Measurements from ENCODE around the gene DR1.
A peak's percentile ranks its signal among the peaks of the same experiment; 100 is the strongest.
"Not testable (repeated sequence)": the region's sequence is repeated elsewhere in the genome, so short reads cannot be mapped to it uniquely, and the experiment has no call there.

DR1 gene

DNA sequence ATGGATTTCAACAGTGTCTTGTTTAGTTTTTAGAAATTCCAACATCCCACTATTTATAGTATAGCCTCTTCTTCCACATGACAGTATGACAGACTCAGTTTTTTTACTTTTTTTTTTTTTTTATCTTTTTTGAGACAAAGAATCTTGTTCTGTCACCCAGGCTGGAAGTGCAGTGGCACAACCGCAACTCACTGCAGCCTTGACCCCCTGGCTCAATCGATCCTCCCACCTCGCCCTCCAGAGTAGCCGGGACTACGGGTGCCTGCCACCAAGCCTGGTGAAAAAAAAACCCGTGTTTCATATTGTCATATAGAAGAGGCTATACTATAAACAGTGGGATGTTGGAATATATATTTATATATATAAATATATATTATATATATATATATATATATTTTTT, 1.2 kb upstream of the DR1 start:
- no peak for DNase-seq

DNA sequence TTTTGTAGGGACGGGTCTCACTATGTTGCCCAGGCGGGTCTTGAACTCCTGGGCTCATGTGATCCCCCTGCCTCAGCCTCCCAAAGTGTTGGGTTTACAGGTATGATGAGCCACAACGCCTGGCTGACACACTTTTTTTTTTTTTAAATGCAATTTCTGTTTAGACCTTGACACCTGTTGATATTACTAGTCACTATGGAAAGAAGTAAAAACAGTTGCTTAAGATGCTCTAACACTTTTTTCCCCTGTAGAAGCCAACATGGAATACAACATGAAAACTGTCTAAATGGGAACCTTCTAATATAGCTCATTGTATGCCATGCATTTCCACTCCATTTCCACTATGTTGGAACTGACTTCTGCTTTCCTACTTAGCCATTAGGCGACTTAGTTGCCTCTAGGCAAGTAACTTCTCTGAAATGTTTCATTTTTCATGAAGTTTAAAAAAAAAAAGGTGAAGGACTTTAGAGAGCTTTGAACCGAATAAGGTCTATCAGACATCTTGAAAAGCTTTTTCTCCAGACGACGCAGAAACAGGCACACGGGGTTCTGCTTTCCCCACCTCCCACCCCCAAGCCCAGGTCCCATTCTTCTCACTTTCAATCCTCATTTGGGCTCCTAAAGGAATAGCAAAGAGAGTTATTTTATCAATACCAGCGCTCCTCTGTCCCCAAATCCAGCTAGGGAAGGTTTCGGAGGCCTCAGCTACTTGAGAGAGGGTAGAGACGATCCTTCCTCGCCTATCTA, 648 bp upstream of the DR1 start:
- DNase-seq: no peak

GRCh38 chr1:93346421-93346993, 800 bp downstream of the DR1 start:
- peak; percentile 32 for DNase-seq

DNA sequence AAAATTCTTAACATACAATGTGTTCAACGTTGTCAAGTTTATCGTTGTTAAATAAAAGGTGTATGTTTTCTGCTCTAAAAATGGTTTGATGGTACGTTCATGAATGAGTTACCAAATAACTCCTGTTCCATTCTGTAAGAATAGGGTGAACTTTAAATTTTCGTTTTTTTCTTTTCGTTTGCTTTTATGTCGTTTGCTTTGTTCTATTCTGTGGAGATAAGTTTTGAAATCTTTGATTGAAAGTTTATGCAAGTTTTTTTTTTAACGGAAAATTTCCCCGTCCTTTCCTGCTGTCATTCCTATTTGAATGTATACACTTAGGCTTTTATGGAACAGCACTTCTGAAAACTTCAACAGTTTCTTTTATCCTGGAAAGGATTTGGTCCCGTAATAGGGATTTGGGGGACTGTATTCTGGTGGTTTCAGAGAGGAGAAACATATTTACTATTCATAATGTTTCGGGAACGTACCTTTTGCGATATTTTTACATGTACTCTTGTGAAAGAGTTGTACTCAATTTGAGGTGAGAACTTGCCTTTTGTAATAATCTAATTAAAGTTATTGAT, 1.7 kb downstream of the DR1 start:
- DNase-seq: no peak

DNA sequence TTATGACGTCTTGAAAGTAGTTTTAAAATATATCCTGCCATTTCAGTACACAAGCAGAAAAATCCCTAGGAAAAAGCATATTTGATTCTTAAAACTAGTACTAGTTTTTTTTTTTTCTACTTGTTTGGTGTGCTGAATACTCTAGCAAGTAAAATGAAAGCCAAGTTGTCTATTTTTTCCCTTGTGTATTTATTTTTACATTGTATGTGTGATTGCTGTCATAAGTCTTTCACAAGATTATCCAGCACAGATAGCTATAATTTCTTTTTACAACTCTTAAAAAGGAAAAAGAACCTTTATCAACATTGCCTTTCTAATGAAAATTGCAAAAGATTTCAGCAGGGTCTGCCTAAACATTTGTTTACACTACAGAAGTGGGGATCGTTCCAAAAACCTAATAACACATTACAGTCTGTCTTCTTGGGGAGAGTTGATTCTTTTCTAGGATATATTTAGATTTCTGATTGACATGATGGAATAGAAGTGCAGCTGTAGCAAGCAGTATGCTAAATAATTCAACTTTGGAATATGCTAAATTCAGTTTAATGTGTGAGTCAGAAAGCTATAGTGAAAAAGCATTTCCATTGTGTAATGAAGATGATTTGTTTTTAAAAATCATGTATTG, 2.5 kb downstream of the DR1 start:
- DNase-seq: no peak

DNA sequence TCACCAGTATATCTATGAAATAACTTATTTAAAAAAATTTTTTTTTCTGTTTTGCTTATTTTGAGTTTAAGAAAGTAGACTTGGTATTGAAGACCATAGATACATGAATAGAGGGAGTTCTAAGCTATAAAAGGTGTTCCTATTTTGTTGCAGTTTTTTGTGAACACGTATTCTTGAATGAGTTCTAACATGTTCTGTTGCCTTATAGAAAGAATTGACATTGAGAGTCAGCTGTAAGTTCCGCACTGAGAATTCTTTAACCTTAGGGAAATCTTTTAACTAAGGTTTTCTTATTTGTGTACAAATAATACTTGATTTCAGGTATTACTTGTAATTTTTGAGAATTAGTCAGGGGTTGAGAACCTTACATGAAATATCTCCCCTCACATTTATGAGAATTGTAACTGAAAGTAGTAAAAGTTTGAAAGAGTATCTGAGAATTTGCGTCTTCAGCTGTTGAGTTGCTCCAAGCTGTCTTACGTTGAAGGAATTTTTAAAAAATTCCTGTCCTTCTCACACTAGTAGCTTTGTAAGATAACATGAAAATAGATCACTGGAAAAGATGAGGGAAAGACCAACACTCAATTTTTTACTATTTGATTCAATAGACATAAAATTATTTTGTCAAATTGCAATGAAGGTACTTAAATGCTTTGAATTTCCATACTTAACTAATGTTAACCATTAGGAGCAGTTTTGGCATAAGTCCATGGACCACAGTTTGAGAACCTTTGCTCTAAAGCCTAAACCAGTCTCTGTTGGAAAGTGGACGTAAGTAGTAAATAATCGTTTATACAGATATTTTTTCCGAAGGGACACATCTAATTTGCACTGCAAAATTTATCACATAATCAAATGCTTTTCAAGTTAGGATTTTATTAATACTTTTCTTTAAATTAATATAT, 3.8 kb downstream of the DR1 start:
- DNase-seq: no peak

- DNase-seq: no peak
Measured at GRCh38 chr1:93350322-93350721, 4.6 kb downstream of the DR1 start.

- no peak for DNase-seq
Measured at GRCh38 chr1:93350875-93351274, 5.2 kb downstream of the DR1 start.

- DNase-seq: not testable (repeated sequence)
Measured at GRCh38 chr1:93351346-93351745, 5.6 kb downstream of the DR1 start.

GRCh38 chr1:93352376-93352775, 6.7 kb downstream of the DR1 start:
- no peak for DNase-seq

DNA sequence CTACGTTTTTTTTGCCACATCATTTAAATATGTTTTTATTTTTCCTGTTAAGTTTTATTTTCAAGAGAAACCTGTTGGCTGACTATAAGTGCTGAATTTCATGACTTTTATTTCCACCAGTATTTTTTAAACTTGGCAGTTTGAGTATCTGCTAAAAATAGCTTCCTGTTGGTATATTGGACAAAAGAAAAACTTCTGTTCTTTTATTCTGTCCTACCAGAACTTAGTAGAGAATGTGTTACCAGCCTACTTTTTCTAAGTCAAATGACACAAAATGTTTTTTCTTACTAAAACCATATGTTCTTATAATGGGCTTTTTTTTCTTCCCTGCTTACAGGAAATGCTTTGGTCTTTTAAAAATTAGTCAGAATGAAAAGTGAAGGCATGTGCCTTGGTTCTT, 7.6 kb downstream of the DR1 start:
- no peak for DNase-seq

GRCh38 chr1:93354749-93355148, 9.0 kb downstream of the DR1 start:
- DNase-seq: no peak

DNA sequence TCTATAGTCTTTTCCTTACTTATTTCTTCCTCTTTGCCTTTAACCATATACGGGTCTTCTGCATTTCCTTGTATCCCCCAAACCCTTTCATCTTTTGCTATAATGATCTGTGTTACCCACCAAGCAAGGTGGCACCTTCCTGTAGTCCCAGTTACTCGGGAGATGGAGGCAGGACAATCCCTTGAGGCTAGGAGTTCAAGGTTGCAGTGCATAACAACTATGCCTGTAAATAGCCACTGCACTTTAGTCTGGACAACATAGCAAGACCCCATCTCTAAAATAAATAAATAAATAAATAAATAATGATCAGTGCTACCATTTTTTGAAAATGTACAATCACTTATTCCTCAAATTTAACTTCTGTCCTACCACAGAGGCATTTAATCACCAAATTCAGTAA, 11.5 kb downstream of the DR1 start:
- no peak for DNase-seq

- no peak for DNase-seq
Measured at GRCh38 chr1:93358293-93358692, 12.6 kb downstream of the DR1 start.

- DNase-seq: no peak
Measured at GRCh38 chr1:93360111-93360510, 14.4 kb downstream of the DR1 start.

GRCh38 chr1:93362237-93362636, 16.5 kb downstream of the DR1 start:
- DNase-seq: no peak

GRCh38 chr1:93365813-93366212, 20.1 kb downstream of the DR1 start:
- no peak for DNase-seq

GRCh38 chr1:93369734-93370133, 24.0 kb downstream of the DR1 start:
- DNase-seq: no peak

- DNase-seq: no peak
Measured at GRCh38 chr1:93374334-93375106, 28.8 kb downstream of the DR1 start.

DNA sequence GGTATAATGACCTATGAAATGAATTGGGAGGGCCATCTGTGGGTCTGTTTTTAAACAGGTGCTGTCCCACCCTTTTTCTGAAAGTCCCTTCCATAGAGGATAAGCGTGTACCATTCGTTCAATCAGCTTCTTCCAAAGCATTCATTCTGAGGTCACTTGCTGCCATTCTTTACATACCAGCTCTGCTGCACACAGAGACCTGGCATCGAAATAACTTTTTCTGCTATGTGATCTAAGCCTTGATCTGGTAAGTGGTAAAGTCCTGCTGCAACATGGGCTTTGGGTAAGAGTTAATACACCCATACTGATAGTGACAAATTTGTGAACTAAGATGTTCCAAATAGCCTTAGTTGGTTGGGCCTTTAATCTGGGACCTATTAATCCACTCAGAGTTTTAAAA, 38.9 kb downstream of the DR1 start:
- no peak for DNase-seq

- not testable (repeated sequence) for DNase-seq
Measured at GRCh38 chr1:93386268-93386667, 40.6 kb downstream of the DR1 start.

DNA sequence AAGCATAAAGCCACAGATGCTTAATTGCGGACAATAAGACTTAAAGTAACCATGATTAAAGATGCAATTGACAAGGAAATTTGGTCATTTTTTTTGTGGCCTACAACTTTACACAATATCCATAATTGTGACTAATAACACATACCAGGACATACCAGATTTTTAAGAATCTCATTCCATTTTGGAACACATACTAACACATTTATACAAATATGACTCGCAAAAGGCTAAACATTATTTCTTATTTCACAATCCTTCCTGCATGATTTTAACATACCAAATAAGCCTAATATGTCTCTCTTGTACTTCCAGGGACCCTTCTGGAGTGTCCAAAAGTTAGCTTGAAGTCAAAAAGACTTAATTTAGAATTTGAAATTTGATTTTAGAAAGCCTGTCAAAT, 48.8 kb downstream of the DR1 start:
- DNase-seq: no peak
